Duodenal mucosa (tissue), 2 donors: ENCODE measurements around the gene DEXI.

ENCODE experiments used
- H3K27ac ChIP-seq: one replicate; pipeline ENCODE4 v1.7.0; 2013; ENCODE audit warnings: low read depth, low read length
- H3K27me3 ChIP-seq, 2 donors: one replicate each; pipeline ENCODE4 v1.7.0; 2013; ENCODE audit warnings: low read length in 2 of 2, control low read depth in 1 of 2; ENCODE audit not compliant: insufficient read depth in 2 of 2, control insufficient read depth in 1 of 2
- H3K36me3 ChIP-seq, 2 donors: one replicate each; pipeline ENCODE4 v1.7.0; 2013; ENCODE audit warnings: low read length in 2 of 2, control low read depth in 1 of 2; ENCODE audit not compliant: insufficient read depth in 2 of 2, control insufficient read depth in 1 of 2
- H3K4me1 ChIP-seq, 2 donors: one replicate each; pipeline ENCODE4 v1.7.0; 2013; ENCODE audit warnings: low read length in 2 of 2, control low read depth in 1 of 2; ENCODE audit not compliant: insufficient read depth in 2 of 2, control insufficient read depth in 1 of 2
- H3K4me3 ChIP-seq, 2 donors: one replicate each; pipeline ENCODE4 v1.7.0; 2013; ENCODE audit warnings: low read length in 2 of 2, low read depth in 1 of 2
- H3K9ac ChIP-seq, 2 donors: one replicate each; pipeline ENCODE4 v1.7.0; 2013; ENCODE audit warnings: low read length in 2 of 2, low read depth in 1 of 2
- H3K9me3 ChIP-seq, 2 donors: one replicate each; pipeline ENCODE4 v1.7.0; 2013; ENCODE audit warnings: low read length in 2 of 2, control low read depth in 1 of 2; ENCODE audit not compliant: control insufficient read depth in 1 of 2

Gene DEXI

GRCh38 chr16:10959161-10959560, 16.9 kb upstream of the DEXI start:
- no peaks in the 10 kb centered on the region for H3K27me3 ChIP-seq
- H3K9ac ChIP-seq: no peak overlapping the region
- H3K4me3 ChIP-seq: no peak overlapping the region
- peaks cover 9 to 22% of the 10 kb centered on the region in 2 donors for H3K36me3 ChIP-seq
- no peaks in the 10 kb centered on the region for H3K9me3 ChIP-seq
- H3K4me1 ChIP-seq: peaks cover 4 to 9% of the 10 kb centered on the region in 2 donors
- H3K27ac ChIP-seq: no peak overlapping the region

GRCh38 chr16:10957771-10958482, 15.7 kb upstream of the DEXI start:
- Histone ChIP-seq H3K9ac (no peak overlapping the region), H3K27ac (no peak overlapping the region), H3K36me3 (peaks cover 2 to 15% of the 10 kb centered on the region in 2 donors), H3K4me1 (peaks cover 3 to 11% of the 10 kb centered on the region in 2 donors), H3K4me3 (no peak overlapping the region), H3K9me3 (no peaks in the 10 kb centered on the region), H3K27me3 (no peaks in the 10 kb centered on the region)

GRCh38 chr16:10954903-10955302, 12.6 kb upstream of the DEXI start:
- Histone ChIP-seq H3K4me3 (no peak overlapping the region), H3K36me3 (peaks cover 0 to 7% of the 10 kb centered on the region in 2 donors), H3K4me1 (peaks cover 3 to 11% of the 10 kb centered on the region in 2 donors), H3K27ac (no peak overlapping the region), H3K9me3 (no peaks in the 10 kb centered on the region), H3K27me3 (no peaks in the 10 kb centered on the region), H3K9ac (no peak overlapping the region)

GRCh38 chr16:10951026-10951425, 8.8 kb upstream of the DEXI start:
- Histone ChIP-seq H3K27ac (no peak overlapping the region), H3K9ac (no peak overlapping the region), H3K4me3 (no peak overlapping the region), H3K9me3 (no peaks in the 10 kb centered on the region), H3K4me1 (peaks cover 9 to 19% of the 10 kb centered on the region in 2 donors), H3K36me3 (no peaks in the 10 kb centered on the region), H3K27me3 (no peaks in the 10 kb centered on the region)

- H3K27ac ChIP-seq: no peak overlapping the region
These were observed 8.1 kb upstream of the DEXI start for GRCh38 chr16:10950393-10950792.

GRCh38 chr16:10949424-10949970, 7.2 kb upstream of the DEXI start:
- Histone ChIP-seq H3K9me3 (no peaks in the 10 kb centered on the region), H3K27me3 (no peaks in the 10 kb centered on the region), H3K36me3 (no peaks in the 10 kb centered on the region), H3K4me3 (no peak overlapping the region), H3K9ac (no peak overlapping the region), H3K27ac (no peak overlapping the region), H3K4me1 (peaks cover 16 to 27% of the 10 kb centered on the region in 2 donors)

More at GRCh38 chr16:10950393-10950792, 8.1 kb upstream of the DEXI start:
- H3K4me1 ChIP-seq: peaks cover 15 to 25% of the 10 kb centered on the region in 2 donors
- H3K9ac ChIP-seq: no peak overlapping the region
- no peaks in the 10 kb centered on the region for H3K9me3 ChIP-seq
- no peaks in the 10 kb centered on the region for H3K36me3 ChIP-seq
- no peak overlapping the region for H3K4me3 ChIP-seq
- H3K27me3 ChIP-seq: no peaks in the 10 kb centered on the region

GRCh38 chr16:10947211-10947787, 5.0 kb upstream of the DEXI start:
- H3K27ac ChIP-seq: no peak overlapping the region

GRCh38 chr16:10946308-10946707, 4.0 kb upstream of the DEXI start:
- H3K9me3 ChIP-seq: no peaks in the 10 kb centered on the region
- no peak overlapping the region for H3K4me3 ChIP-seq
- H3K4me1 ChIP-seq: peaks cover 27 to 36% of the 10 kb centered on the region in 2 donors
- H3K9ac ChIP-seq: peak overlapping the region in 1 of 2 donors; percentile 7
- H3K27me3 ChIP-seq: no peaks in the 10 kb centered on the region
- H3K36me3 ChIP-seq: no peaks in the 10 kb centered on the region
- no peak overlapping the region for H3K27ac ChIP-seq

More at GRCh38 chr16:10947211-10947787, 5.0 kb upstream of the DEXI start:
- Histone ChIP-seq H3K4me3 (no peak overlapping the region), H3K4me1 (peaks cover 26 to 35% of the 10 kb centered on the region in 2 donors), H3K9ac (no peak overlapping the region), H3K36me3 (no peaks in the 10 kb centered on the region), H3K27me3 (no peaks in the 10 kb centered on the region), H3K9me3 (no peaks in the 10 kb centered on the region)

GRCh38 chr16:10945065-10945787, 3.0 kb upstream of the DEXI start:
- peaks cover 38 to 47% of the 10 kb centered on the region in 2 donors for H3K4me1 ChIP-seq
- no peak overlapping the region for H3K27ac ChIP-seq
- no peaks in the 10 kb centered on the region for H3K36me3 ChIP-seq
- no peaks in the 10 kb centered on the region for H3K9me3 ChIP-seq
- no peaks in the 10 kb centered on the region for H3K27me3 ChIP-seq
- peak overlapping the region; percentile 63 to 72 for H3K9ac ChIP-seq
- peak overlapping the region; percentile 73 to 75 for H3K4me3 ChIP-seq
